CD4-positive, alpha-beta T cell treated with Interleukin-21 for 1 hour (primary cell): ENCODE measurements around the gene CEP112.
"Not testable (repeated sequence)": the region's sequence is repeated elsewhere in the genome, so short reads cannot be mapped to it uniquely, and the experiment has no call there.

Experiments
- DNase-seq: peaks from one replicate; pipeline ENCODE4 v3.0.0-alpha.2; 2020

CEP112 gene

DNA sequence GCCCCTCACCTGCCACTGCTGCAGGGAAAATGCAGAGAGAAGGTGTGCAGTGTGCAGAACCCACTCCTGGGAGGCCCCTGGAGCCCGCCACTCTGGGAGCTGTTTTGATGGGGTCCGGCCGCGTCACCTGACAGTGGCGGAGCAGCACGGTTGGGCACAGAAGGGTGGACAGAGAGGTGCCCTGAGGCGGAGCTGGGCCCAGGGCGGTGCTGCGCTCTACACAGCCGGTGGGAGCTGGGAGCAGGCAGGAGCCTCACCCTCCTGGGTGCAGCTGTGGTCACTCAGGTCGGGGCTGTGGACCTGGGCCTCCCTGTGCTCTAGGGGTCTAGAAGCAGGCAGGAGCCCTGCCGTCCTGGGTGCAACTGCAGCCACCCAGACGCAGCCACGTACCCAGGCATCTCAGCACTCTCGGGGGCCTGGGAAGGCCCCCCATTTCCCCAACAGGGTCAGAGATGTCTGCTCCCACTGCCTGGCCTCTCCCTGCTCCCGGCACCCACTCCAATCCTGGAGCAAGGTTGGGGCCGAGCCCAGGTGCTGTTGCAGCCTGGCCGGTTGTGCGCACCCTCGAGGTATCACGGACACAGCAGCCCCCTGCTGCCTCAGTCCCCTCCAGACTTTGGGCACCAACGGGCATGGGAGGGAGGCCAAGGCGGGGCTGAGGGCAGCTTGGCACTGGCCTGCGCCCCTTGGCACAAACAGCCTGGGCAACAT is 326.1 kb downstream of the CEP112 start:
- no peak for DNase-seq

- DNase-seq, result no peak
These were observed 327.5 kb downstream of the CEP112 start for GRCh38 chr17:65864394-65864793.

DNA sequence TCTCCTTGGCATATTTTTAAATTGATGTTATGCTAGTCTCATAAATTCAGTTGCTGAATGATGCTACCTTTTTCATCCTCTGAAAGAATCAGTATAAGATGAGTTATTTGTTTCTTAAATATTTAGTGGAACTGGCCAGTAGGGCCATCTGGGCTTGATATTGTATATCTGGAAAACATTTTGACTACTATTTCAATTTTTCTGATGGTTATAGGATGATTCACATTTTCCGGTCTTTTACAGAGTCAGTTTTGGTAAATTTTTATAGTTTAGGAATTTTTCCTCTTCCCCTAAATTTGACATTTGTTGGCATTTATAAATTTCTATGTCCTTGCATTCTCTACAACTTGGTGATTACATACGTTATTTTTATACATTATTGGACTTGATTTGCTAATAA is 334.2 kb downstream of the CEP112 start:
- DNase-seq, result no peak

- no peak for DNase-seq
These were observed 335.1 kb downstream of the CEP112 start for GRCh38 chr17:65856865-65857264.

GRCh38 chr17:65855675-65856074 is 336.3 kb downstream of the CEP112 start:
- DNase-seq, result no peak

- DNase-seq, result no peak
These were observed 336.7 kb downstream of the CEP112 start for GRCh38 chr17:65855245-65855644.

GRCh38 chr17:65853816-65854215 is 338.1 kb downstream of the CEP112 start:
- no peak for DNase-seq

GRCh38 chr17:65852911-65853310 is 339.0 kb downstream of the CEP112 start:
- DNase-seq, result no peak

DNA sequence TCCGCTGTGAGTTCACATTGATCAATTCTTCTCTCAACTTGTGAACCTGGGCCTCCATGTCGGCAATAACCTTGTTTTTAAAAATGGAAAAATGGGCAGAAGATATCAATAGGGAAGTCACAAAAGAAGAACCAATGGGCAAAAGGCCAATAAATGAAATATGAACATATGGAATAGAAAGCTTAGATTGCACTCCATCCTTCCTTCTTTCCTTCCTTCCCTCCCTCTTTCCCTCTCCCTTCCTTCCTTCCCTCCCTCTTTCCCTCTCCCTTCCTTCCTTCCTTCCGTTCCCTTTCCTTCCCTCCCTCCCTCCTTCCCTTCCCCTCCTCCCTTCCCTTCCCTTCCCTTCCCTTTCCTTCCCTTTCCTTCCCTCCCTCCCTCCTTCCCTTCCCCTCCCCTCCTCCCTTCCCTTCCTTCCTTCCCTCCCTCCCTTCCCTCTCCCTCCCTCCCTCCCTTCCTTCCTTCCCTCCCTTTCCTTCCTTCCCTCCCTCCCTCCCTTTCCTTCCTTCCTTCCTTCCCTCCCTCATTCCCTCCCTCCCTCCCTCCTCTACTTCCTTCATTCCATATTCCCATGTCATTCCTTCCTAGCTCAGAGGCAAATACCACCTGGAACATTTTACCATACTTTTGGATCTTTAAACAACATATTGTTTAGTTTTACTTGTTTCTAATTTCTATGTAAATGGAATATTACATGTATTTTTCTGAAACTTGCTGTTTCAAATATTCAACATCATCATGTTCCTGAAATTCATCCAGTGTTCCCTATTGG is 339.8 kb downstream of the CEP112 start:
- no peak for DNase-seq

DNA sequence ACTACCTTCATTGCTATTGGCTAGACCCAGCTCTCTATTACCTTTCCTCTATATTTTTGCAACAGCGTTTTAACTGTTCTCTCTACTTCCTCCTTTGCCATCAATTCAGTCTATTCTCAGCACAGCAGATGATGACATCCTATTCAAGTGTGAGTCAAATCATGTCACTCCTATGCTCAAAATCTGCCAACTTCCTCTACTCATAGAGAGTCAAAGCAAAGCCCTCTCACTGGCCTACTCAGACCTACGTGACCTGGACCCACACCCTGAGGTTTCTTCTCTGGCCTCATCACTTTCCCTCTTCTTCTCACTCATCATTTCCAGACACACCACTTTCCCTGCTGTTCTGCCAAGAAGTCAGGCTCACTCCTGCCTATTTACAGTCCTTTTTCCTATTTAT is 341.4 kb downstream of the CEP112 start:
- DNase-seq, result no peak

DNA sequence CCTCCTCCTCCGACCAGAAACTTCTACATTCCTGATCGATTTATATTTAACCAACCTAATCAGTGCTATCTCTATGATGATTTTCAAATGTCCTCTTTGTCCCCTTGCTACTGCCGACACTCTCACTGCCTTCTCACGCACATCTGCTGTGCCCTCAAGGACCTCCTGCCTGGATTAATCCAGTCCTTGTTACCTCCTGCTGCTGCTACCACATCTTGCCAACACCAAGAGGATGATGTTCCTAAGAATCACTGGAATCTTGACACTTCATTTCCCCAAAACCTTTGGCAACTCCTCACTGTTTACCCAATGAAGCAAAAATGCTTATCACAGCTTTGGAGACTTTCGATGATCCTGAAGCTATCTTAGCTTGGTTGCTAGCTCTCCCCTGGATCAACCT is 343.2 kb downstream of the CEP112 start:
- no peak for DNase-seq

DNA sequence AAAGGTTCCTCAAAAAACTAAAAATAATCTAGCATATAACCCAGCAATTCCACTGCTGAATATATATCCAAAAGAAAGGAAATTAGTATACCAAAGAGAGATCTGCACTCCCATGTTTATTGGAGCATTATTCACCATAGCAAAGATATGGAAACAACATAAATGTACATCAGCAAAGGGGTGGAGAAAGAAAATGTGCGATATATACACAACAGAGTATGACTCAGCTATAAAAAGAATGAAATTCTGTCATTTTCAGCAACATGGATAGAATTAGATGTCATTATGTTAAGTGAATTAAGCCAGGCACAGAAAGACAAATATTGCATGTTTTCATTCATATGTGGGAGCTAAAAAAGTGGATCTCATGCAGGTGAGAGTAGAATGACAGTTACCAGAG is 350.8 kb downstream of the CEP112 start:
- DNase-seq, result no peak

DNA sequence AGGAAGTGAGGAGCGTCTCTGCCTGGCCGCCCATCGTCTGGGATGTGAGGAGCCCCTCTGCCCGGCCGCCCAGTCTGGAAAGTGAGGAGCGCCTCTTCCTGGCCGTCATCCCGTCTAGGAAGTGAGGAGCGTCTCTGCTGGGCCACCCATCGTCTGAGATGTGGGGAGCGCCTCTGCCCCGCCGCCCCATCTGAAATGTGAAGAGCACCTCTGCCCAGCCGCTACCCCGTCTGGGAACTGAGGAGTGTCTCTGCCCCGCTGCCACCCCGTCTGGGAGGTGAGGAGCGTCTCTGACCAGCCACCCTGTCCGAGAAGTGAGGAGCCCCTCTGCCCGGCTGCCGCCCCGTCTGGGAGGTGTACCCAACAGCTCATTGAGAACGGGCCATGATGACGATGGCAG is 354.7 kb downstream of the CEP112 start:
- not testable (repeated sequence) for DNase-seq

DNA sequence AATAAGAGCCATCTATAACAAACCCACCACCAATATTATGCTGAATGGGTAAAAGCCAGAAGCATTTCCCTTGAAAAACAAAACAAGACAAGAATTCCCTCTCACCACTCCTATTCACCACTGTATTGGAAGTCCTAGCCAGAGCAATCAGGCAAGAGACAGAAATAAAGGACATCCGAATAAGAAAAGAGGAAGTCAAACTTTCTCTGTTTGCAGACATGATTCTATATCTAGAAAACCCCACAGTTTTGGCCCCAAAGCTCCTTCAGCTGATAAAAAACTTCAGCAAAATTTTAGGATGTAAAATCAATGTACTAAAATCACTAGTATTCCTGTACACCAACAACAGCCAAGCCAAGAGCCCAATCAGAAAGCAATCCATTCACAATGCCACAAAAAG is 358.7 kb downstream of the CEP112 start:
- no peak for DNase-seq

GRCh38 chr17:65830356-65830755 is 361.6 kb downstream of the CEP112 start:
- no peak for DNase-seq

GRCh38 chr17:65826577-65826976 is 365.4 kb downstream of the CEP112 start:
- not testable (repeated sequence) for DNase-seq

DNA sequence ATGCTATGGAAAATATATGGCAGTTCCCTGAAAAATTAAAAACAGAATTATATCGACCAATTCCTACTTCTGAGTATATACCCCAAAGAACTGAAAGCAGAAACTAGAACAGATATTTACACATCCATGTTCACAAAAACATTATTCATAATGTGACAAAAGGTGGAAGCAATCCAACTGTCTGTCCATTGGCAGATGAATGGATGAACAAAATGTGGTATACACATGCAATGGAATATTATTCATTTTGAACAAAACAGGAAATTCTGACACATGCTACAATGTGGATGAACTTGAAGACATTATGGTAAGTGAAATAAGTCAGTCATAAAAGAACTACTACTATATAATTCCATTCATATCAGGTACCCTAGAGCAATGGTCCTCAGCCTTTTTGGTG is 367.0 kb downstream of the CEP112 start:
- DNase-seq, result no peak

DNA sequence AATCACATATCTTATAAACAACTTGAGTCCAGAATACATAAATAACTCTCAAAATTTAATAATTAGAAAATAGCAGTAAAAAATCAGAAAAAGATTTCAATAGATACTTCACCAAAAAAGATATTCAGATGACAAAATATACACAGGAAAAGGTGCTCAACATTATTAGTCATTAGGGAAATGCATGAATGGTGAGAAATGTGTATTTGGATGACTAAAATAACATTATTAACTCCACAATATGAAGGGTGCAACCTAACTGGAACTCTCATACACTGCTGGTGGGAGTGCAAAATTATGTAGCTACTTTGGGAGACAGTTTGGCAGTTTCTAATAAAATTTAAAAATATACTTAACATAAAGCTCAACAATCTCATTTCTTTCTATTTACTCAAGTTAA is 368.2 kb downstream of the CEP112 start:
- DNase-seq, result no peak

DNA sequence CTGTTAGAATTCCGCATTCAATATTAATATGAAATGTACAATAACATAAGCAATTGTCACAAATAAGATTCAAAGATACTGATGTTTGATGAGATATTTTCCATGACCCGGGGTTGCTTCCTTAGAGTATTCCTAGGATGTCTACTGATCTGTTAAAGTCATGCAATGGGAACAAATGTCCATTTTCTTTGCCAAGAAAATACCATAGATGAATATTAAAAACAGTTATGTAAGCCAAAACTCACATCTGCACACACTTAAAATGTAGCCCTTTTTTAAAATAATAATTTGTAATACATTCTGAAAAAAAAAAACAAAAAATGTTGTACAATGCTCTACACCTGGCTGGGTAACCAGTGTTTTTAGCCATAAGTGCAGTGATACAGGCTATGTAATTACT is 371.1 kb downstream of the CEP112 start:
- DNase-seq, result no peak

DNA sequence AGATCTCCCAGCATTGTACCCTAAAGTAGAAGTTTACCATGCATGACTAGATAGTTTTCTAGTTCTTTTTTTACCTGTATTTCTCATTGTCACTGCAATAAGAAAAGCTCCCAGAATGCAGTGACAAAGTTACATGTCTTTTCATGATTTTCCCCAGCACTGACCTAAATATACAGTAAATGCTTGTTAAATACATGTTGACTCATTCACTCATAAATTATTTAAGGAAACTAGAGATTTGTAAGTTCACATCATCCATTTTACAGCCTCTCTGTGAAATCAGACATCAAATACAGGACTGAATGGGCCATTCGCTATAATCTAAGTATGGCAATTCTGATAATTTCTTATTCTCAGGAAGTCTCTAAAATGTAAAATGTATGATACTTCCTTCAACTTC is 371.6 kb downstream of the CEP112 start:
- DNase-seq, result no peak

DNA sequence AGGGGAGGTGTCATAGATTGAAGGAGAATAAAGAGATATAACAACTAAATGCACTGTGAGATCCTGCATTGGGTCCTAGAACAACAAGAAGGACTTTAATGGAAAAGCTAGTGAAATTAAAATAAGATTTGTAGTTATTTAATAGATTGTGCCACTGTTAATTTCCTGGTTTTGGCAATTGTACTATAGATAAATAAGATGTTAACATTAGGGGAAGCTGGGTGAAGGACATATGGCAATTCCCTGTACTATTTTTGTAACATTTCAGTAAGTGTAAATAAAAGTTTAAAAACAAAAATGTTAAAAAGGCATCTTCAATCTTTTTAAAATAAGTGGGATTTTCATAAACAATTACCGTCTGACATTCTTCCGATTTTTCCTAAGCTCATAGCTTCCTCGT is 372.1 kb downstream of the CEP112 start:
- DNase-seq, result no peak

DNA sequence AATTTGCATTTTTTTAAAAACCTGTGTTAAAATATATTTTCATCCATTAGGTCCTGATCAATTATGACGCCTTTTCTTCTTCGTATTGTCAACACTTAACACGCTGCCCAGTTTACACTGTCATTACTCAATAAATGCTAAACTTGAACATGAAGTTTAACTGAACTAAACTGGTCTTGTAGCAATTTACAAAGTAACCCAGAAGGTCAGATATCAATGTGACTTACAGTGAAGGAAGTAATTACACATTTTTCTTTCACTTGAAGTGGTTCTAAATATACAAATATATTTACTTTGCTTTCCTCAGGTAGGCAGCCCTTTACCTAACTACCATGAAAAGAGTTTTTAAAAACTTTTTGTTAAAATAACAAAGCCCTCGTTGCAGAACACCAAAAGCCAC is 374.0 kb downstream of the CEP112 start:
- no peak for DNase-seq

DNA sequence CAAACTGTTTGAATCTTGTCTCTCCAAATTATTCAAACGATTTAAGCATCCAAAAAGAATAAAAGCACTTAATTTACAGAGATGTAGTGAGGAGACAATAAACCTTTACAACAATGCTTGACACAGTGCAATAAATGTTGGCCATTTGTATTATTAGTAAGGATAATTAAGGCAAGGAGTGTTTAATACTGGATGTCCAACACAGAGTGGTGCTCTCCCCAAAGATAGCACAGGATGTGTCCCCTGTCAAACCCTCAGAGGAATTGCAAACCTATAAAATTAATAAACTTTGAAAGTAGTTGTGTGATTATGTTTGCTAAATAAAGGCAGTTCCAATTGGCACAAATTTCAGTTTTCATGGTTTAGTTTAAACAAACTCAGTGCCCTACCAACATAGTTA is 377.5 kb downstream of the CEP112 start:
- no peak for DNase-seq

GRCh38 chr17:65813306-65813705 is 378.6 kb downstream of the CEP112 start:
- no peak for DNase-seq

DNA sequence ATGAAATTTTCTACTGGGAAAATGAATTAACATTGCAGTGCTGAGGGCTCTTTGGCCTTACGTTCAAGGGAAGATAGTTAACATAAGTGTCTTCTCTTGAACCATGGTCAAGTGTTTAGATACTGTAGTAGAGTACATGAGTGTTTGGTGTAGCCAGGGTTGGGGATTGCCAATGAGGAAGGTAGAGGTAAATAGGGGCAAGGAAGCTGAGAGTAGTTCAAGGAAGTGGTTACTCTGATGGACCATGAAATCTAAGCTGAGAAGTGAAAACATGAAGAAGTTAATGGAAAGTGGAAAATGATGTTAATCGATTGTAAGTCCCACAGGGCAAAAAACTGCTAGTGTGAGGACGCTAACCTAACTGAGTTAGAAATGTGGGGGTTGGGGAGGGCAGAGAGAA is 380.9 kb downstream of the CEP112 start:
- DNase-seq, result no peak
